ENCODE measurements around the gene STX16.
"Not testable (repeated sequence)": the region's sequence is repeated elsewhere in the genome, so short reads cannot be mapped to it uniquely, and the experiment has no call there.

STX16 gene

DNA sequence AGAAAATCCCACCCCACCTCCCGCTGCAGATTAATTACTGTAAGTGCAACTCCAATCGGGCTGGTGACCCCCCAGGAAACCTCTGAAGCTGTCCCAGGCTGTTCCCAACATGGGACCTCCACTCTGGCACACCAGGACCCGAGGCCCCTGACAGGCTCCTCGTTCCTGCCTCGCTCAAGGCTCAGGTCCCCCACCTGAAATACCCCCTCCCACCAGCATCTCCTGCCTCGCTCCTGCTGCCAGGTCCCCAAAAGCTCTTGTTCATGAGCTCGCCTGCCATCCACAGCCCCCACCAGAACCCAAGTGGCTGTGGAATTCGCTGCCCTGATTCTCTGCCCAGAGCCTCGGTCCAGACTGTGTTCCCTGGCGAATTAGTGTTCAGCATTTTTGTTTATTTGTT lies 67.6 kb downstream of the STX16 start:
- Histone ChIP-seq H3K4me1 (ENCODE audit: insufficient read depth, low read length) (no peaks in the 10 kb centered on the region), H3K36me3 (ENCODE audit: insufficient read depth, low read length) (no peaks in the 10 kb centered on the region), H3K27me3 (ENCODE audit: control insufficient read depth in 1 of 2, insufficient read depth in 2 of 2, low read length in 2 of 2) (no peaks in the 10 kb centered on the region), H3K9me3 (ENCODE audit: low read length) (no peaks in the 10 kb centered on the region), H3K27ac (ENCODE audit: low read depth, low read length) (no peak overlapping the region), H3K4me3 (ENCODE audit: low read depth in 1 of 2, low read length in 2 of 2) (no peak overlapping the region), H3K9ac (ENCODE audit: low read length) (no peak overlapping the region)

DNA sequence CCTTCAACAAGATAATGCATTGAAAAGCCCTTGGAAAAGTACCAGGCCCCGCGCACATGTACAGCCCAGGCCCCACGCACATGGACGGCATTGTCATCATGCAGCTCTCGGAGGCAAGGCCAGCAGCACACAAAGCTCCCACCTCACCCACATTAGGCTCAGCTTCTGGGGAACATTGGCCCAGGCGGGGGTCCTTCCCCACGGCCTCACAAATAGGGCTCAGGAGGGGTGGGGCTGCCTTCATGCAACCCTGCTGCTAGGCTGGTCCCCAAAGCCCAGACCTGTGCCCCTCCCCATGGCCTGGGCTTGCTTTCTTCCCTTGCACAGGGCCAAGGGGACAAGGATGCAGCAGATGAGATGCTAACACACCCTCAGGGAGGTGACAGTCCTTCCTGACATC lies 68.2 kb downstream of the STX16 start:
- H3K9me3 ChIP-seq (ENCODE audit: low read length) = no peaks in the 10 kb centered on the region
- no peaks in the 10 kb centered on the region for H3K27me3 ChIP-seq (ENCODE audit: control insufficient read depth in 1 of 2, insufficient read depth in 2 of 2, low read length in 2 of 2)
- H3K4me1 ChIP-seq (ENCODE audit: insufficient read depth, low read length) = no peaks in the 10 kb centered on the region
- no peak overlapping the region for H3K9ac ChIP-seq (ENCODE audit: low read length)
- no peaks in the 10 kb centered on the region for H3K36me3 ChIP-seq (ENCODE audit: insufficient read depth, low read length)
- no peak overlapping the region for H3K4me3 ChIP-seq (ENCODE audit: low read depth in 1 of 2, low read length in 2 of 2)
- H3K27ac ChIP-seq (ENCODE audit: low read depth, low read length) = no peak overlapping the region

DNA sequence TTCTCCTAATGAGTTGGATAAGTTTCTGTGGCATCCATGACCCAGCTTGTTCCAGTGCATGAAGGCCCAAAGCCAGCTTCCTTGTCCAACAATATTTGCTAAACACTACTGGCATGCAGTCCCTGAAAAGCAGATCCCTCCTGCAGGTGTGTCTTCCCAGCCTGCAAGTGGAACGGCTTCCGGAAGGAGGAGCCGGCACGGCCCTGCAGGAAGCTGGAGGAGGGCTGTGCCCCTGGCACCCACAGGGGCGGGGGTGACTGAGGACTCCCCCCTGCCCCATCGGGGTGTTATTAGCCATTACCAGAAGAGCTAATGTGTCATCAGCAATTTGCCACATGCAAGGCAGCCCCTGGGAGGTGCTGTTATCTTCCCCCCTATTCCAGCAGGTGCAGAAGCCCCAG lies 68.9 kb downstream of the STX16 start:
- no peak overlapping the region for H3K27ac ChIP-seq (ENCODE audit: low read depth, low read length)
- H3K27me3 ChIP-seq (ENCODE audit: control insufficient read depth in 1 of 2, insufficient read depth in 2 of 2, low read length in 2 of 2) = no peaks in the 10 kb centered on the region
- H3K4me3 ChIP-seq (ENCODE audit: low read depth in 1 of 2, low read length in 2 of 2) = no peak overlapping the region
- no peaks in the 10 kb centered on the region for H3K36me3 ChIP-seq (ENCODE audit: insufficient read depth, low read length)
- H3K9me3 ChIP-seq (ENCODE audit: low read length) = no peaks in the 10 kb centered on the region
- H3K9ac ChIP-seq (ENCODE audit: low read length) = no peak overlapping the region
- no peaks in the 10 kb centered on the region for H3K4me1 ChIP-seq (ENCODE audit: insufficient read depth, low read length)

DNA sequence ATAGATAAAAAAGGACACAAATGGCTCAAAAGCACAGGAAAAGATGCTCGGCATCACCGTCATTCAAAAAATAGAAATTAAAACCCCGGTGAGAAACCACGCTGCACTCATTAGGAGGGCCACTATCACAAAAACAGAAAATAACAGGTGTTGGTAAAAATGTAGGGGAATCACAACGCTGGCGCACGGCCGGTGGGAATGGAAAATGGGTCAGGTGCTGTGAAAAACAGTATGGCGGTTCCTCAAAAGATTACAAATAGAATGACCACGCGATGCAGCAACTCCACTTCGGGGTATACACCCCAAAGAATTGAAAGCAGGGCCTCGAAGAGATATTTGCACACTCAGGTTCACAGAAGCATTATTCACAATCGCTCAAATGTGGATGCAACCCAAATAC lies 69.8 kb downstream of the STX16 start:
- no peak overlapping the region for H3K4me3 ChIP-seq (ENCODE audit: low read depth in 1 of 2, low read length in 2 of 2)
- H3K27me3 ChIP-seq (ENCODE audit: control insufficient read depth in 1 of 2, insufficient read depth in 2 of 2, low read length in 2 of 2) = no peaks in the 10 kb centered on the region
- no peaks in the 10 kb centered on the region for H3K36me3 ChIP-seq (ENCODE audit: insufficient read depth, low read length)
- no peaks in the 10 kb centered on the region for H3K9me3 ChIP-seq (ENCODE audit: low read length)
- no peaks in the 10 kb centered on the region for H3K4me1 ChIP-seq (ENCODE audit: insufficient read depth, low read length)
- H3K9ac ChIP-seq (ENCODE audit: low read length) = no peak overlapping the region
- H3K27ac ChIP-seq (ENCODE audit: low read depth, low read length) = no peak overlapping the region

DNA sequence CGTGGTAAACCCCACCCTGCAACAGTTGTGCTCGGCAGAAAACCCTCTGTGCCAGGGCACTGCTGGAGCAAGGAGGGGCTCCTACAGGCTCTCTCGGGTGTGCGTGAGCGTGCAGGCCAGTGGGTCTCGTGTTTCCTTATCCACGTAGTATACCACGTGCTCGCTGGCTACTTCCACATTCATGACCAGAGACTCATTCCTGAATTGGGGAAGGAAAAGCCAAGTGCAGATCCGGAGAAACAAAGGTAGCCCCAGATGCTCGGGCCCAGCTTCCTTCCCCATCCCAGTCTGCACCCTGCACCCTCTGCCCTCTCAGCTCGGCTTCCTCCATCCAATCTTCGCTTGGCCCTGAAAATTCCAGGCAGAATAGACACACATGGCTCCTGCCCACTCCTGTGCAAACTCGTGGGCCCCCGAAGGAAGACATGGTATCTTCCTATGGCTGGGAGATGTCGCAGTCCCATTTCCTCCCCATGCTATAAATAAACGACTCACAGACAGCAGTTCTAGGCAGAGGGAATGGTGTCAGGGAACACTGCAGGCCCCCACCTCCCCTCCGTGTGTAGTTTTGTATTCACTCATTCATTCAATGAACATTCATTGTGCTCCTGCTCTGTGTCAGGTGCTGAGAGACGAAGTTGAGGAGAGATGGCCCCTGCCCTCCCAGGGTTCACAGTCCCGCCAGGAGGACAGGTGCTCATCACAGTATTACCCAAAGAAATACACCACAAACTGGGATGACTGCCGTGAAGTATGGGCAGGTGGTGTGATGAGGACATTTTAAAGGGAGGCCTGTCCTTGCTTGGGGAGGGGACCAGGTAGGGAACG lies 71.1 kb downstream of the STX16 start:
- no peak overlapping the region for H3K27ac ChIP-seq (ENCODE audit: low read depth, low read length)
- H3K36me3 ChIP-seq (ENCODE audit: insufficient read depth, low read length) = no peaks in the 10 kb centered on the region
- H3K27me3 ChIP-seq (ENCODE audit: control insufficient read depth in 1 of 2, insufficient read depth in 2 of 2, low read length in 2 of 2) = no peaks in the 10 kb centered on the region
- no peak overlapping the region for H3K9ac ChIP-seq (ENCODE audit: low read length)
- H3K4me3 ChIP-seq (ENCODE audit: low read depth in 1 of 2, low read length in 2 of 2) = no peak overlapping the region
- no peaks in the 10 kb centered on the region for H3K9me3 ChIP-seq (ENCODE audit: low read length)
- no peaks in the 10 kb centered on the region for H3K4me1 ChIP-seq (ENCODE audit: insufficient read depth, low read length)

DNA sequence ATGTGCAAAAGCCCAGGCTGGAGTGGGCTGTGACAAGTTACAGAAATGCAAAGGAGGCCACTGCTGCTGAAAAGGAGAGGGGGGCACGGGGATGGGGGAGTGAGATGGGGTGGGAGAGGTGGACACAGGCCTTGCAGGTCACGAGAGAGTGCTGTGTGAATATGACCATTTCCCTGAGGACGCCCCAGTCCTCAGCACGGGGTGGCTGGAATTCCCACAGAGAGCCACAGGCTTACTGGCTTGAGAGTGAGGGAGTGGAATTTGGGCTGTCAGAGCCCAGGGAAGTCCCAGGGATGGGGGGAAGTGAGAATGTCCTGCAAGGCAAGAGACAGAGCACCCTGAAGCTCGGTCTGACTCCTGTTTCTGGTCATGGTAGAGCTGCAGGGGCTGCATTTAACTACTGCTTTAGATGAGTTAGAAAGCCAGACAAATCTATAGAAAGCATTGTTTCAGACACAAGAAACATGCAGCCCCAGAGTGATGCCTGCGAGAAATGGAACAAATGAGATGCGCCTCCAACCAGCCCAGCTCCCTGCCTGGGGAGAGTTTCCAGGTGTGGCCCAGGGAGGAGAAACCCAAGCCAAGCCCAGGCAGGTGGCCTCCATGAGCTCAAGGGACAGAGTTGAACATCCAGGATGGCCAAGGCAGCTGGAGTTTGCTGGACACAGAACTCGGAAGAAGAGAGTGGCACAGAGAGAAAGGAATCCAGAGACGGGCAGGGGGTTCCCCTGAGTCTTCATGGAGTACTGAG lies 72.0 kb downstream of the STX16 start:
- H3K9ac ChIP-seq (ENCODE audit: low read length) = no peak overlapping the region
- H3K27ac ChIP-seq (ENCODE audit: low read depth, low read length) = no peak overlapping the region
- no peaks in the 10 kb centered on the region for H3K27me3 ChIP-seq (ENCODE audit: control insufficient read depth in 1 of 2, insufficient read depth in 2 of 2, low read length in 2 of 2)
- no peaks in the 10 kb centered on the region for H3K4me1 ChIP-seq (ENCODE audit: insufficient read depth, low read length)
- H3K36me3 ChIP-seq (ENCODE audit: insufficient read depth, low read length) = no peaks in the 10 kb centered on the region
- H3K4me3 ChIP-seq (ENCODE audit: low read depth in 1 of 2, low read length in 2 of 2) = no peak overlapping the region
- no peaks in the 10 kb centered on the region for H3K9me3 ChIP-seq (ENCODE audit: low read length)

DNA sequence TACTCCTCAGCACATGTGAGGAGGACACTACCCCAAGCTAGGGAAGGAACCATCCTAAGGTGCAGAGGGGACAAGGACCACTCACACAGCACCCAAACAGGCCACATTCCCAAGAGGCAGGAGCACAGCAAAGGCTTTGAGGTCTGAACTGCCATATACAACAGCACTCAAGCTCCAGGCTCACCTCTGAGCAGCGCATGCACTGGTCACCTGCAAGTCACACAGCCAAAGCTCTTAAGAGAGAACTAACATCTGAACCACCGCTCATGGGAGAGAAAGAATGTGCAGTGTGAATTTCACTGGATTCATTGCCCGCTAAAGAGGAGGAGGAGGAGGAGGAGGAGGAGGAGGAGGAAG lies 72.5 kb downstream of the STX16 start:
- H3K9ac ChIP-seq (ENCODE audit: low read length) = no peak overlapping the region
- no peaks in the 10 kb centered on the region for H3K9me3 ChIP-seq (ENCODE audit: low read length)
- H3K4me1 ChIP-seq (ENCODE audit: insufficient read depth, low read length) = no peaks in the 10 kb centered on the region
- H3K27me3 ChIP-seq (ENCODE audit: control insufficient read depth in 1 of 2, insufficient read depth in 2 of 2, low read length in 2 of 2) = no peaks in the 10 kb centered on the region
- H3K4me3 ChIP-seq (ENCODE audit: low read depth in 1 of 2, low read length in 2 of 2) = no peak overlapping the region
- no peaks in the 10 kb centered on the region for H3K36me3 ChIP-seq (ENCODE audit: insufficient read depth, low read length)
- no peak overlapping the region for H3K27ac ChIP-seq (ENCODE audit: low read depth, low read length)

DNA sequence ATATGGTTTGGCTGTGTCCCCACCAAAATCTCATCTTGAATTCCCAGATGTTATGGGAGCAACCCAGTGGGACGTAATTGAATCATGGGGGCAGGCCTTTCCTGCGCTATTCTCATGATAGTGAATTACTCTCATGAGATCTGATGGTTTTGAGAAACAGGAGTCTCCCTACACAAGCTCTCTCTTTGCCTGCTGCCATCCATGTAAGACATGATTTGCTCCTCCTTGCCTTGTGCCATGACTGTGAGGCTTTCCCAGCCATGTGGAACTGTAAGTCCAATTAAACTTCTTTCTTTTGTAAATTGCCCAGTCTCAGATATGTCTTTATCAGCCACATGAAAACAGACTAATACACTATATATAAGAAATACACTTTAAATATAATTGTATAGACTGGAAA lies 75.1 kb downstream of the STX16 start:
- H3K27ac ChIP-seq (ENCODE audit: low read depth, low read length); H3K4me1 ChIP-seq (ENCODE audit: insufficient read depth, low read length); H3K9ac ChIP-seq (ENCODE audit: low read length); H3K27me3 ChIP-seq (ENCODE audit: control insufficient read depth in 1 of 2, insufficient read depth in 2 of 2, low read length in 2 of 2); H3K36me3 ChIP-seq (ENCODE audit: insufficient read depth, low read length); H3K4me3 ChIP-seq (ENCODE audit: low read depth in 1 of 2, low read length in 2 of 2); H3K9me3 ChIP-seq (ENCODE audit: low read length): not testable (repeated sequence)
